ENCODE measurements around the gene DCBLD2. TPM values are rescaled to one million over a fixed set of nuclear protein-coding genes. Genes with fewer than 3 reads are reported as not detected.

The DCBLD2 gene
- total and polyA plus RNA-seq, 9 donors: 13.5 to 58.7 (median 38.0) TPM

GRCh38 chr3:98890965-98891910, 10.3 kb downstream of the DCBLD2 start:
- TF ChIP-seq, protein P1, sequence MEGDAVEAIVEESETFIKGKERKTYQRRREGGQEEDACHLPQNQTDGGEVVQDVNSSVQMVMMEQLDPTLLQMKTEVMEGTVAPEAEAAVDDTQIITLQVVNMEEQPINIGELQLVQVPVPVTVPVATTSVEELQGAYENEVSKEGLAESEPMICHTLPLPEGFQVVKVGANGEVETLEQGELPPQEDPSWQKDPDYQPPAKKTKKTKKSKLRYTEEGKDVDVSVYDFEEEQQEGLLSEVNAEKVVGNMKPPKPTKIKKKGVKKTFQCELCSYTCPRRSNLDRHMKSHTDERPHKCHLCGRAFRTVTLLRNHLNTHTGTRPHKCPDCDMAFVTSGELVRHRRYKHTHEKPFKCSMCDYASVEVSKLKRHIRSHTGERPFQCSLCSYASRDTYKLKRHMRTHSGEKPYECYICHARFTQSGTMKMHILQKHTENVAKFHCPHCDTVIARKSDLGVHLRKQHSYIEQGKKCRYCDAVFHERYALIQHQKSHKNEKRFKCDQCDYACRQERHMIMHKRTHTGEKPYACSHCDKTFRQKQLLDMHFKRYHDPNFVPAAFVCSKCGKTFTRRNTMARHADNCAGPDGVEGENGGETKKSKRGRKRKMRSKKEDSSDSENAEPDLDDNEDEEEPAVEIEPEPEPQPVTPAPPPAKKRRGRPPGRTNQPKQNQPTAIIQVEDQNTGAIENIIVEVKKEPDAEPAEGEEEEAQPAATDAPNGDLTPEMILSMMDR (IDR thresholded peaks at IDR 0.05): no peak
- TF ChIP-seq POLR2A (IDR thresholded peaks at IDR 0.05) (no peak), EP300 (IDR thresholded peaks at IDR 0.05) (no peak)
- Histone ChIP-seq H3K4me1 (ENCODE audit: insufficient read depth) (peaks cover 9% of the 10 kb centered on the region), H3K36me3 (no peaks in the 10 kb centered on the region), H3K4me3 (no peak overlapping the region), H3K27ac (no peak overlapping the region), H3K27me3 (no peaks in the 10 kb centered on the region), H3K9me3 (no peaks in the 10 kb centered on the region)
- intact Hi-C loops (cut with DNase I): no loop called here
- 49 to 53% (median 52%) methylated on average over 3 of the region's 3 CpGs for WGBS, 3 donors
- DNase-seq: no peak

DNA sequence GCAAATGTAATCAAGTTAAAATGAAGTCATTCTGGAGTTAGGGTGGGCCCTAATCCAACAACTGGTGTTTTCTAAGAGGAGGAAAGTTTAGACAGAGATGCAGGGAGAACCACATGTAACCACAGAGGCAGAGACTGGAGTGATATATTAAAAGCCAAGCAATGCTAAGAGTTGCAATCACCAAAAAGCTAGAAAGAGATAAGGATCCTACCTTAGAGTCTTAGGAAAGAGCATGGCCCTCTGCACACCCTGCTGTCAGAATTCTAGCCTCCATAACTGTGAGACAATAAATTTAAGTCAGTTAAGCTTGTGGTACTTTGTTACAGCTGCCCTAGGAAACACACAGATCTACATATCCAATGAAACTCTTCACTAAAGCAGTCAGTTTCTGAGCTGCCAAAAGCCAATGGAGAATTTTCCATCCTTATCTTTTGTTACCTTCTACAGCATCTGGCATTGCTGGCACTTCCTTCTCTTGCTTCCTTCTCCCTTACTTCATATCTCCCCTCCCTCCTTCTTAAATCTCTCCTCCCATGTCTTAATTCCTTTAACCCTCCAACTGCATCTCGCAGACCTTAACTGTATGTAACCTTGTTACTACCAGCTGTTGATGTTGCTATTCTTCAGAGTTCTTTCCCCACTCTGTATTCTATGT, 11.2 kb downstream of the DCBLD2 start:
- Histone ChIP-seq H3K27me3 (no peaks in the 10 kb centered on the region), H3K4me3 (no peak overlapping the region), H3K9me3 (no peaks in the 10 kb centered on the region), H3K36me3 (no peaks in the 10 kb centered on the region), H3K27ac (no peak overlapping the region), H3K4me1 (ENCODE audit: insufficient read depth) (peaks cover 9% of the 10 kb centered on the region)
- intact Hi-C loops (cut with DNase I): no loop called here
- no peak for DNase-seq
- 34 to 39% (median 38%) methylated on average over 1 of the region's 1 CpG for WGBS, 3 donors
- TF ChIP-seq, protein P1 (IDR thresholded peaks at IDR 0.05): no peak
- no peak for TF ChIP-seq POLR2A (IDR thresholded peaks at IDR 0.05)
- TF ChIP-seq EP300 (IDR thresholded peaks at IDR 0.05): no peak

GRCh38 chr3:98887684-98888083, 13.8 kb downstream of the DCBLD2 start:
- TF ChIP-seq EP300 (IDR thresholded peaks at IDR 0.05) (no peak), POLR2A (IDR thresholded peaks at IDR 0.05) (no peak)
- TF ChIP-seq, protein P1 (IDR thresholded peaks at IDR 0.05): no peak
- 96 to 100% (median 100%) methylated on average over 1 of the region's 1 CpG for WGBS, 3 donors
- Histone ChIP-seq H3K36me3 (no peaks in the 10 kb centered on the region), H3K27me3 (no peaks in the 10 kb centered on the region), H3K4me3 (no peak overlapping the region), H3K9me3 (no peaks in the 10 kb centered on the region), H3K4me1 (ENCODE audit: insufficient read depth) (peaks cover 7% of the 10 kb centered on the region), H3K27ac (no peak overlapping the region)
- intact Hi-C loops (cut with DNase I): no loop called here
- DNase-seq: no peak

DNA sequence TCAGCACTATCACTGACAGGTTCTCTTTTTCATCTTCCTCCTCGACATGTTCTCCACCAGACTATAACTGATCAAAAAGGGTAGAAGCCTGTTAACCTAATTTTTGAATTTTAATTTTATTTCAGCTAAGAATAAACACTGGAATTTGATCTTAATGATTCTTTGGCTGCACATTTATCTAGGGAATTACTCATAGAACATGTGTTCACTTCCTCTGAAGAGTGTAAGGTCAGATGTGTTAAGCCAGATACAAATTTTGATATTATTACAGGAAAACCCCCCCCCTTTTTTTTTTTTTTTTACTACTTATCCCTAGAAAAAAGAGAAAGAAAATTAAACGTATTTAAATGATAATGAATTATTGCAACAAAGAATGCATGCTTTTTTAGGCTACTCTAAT, 15.0 kb downstream of the DCBLD2 start:
- TF ChIP-seq, protein P1 (IDR thresholded peaks at IDR 0.05): no peak
- TF ChIP-seq POLR2A (IDR thresholded peaks at IDR 0.05) (no peak), EP300 (IDR thresholded peaks at IDR 0.05) (no peak)
- peaks cover 7% of the 10 kb centered on the region for H3K4me1 ChIP-seq (ENCODE audit: insufficient read depth)
- DNase-seq: no peak
- H3K36me3 ChIP-seq: no peaks in the 10 kb centered on the region
- no peaks in the 10 kb centered on the region for H3K9me3 ChIP-seq
- H3K4me3 ChIP-seq: no peak overlapping the region
- 47 to 62% (median 58%) methylated on average over 2 of the region's 2 CpGs for WGBS, 3 donors
- no peak overlapping the region for H3K27ac ChIP-seq
- H3K27me3 ChIP-seq: no peaks in the 10 kb centered on the region
- intact Hi-C loops (cut with DNase I): no loop called here
